Smooth muscle cell (in vitro differentiated cells): Measurements from ENCODE around the gene DCTN5. TPM values are rescaled to one million over a fixed set of nuclear protein-coding genes. Genes with fewer than 3 reads are reported as not detected.

Experiments
- DNase-seq: peaks from one replicate; lab custom pipeline; 2025; ENCODE audit not compliant: unreplicated experiment; lab: John Stamatoyannopoulos, UW
- H2AFZ ChIP-seq: fragments of 200-600 bp; sonication (generic); 2 replicates; pipeline ENCODE4 v1.6.0; 2016; ENCODE audit warnings: antibody characterized with exemption, low read depth, mild to moderate bottlenecking
- H3F3A ChIP-seq: fragments of 200-600 bp; sonication (generic); 2 replicates; pipeline ENCODE4 v1.6.0; 2017; ENCODE audit warnings: antibody characterized with exemption, low read depth
- H3K27ac ChIP-seq: fragments of 200-600 bp; sonication (generic); 2 replicates; pipeline ENCODE4 v1.5.1; 2016; ENCODE audit warnings: low read depth, mild to moderate bottlenecking
- H3K27me3 ChIP-seq: fragments of 200-600 bp; sonication (generic); 2 replicates; pipeline ENCODE4 v1.6.1; 2016; ENCODE audit warnings: low read depth, mild to moderate bottlenecking
- H3K36me3 ChIP-seq: fragments of 200-600 bp; sonication (generic); 2 replicates; pipeline ENCODE4 v1.5.1; 2016; ENCODE audit warnings: low read depth
- H3K4me1 ChIP-seq: fragments of 200-600 bp; sonication (generic); 2 replicates; pipeline ENCODE4 v1.5.1; 2016; ENCODE audit warnings: low read depth
- H3K4me2 ChIP-seq: fragments of 200-600 bp; sonication (generic); 2 replicates; pipeline ENCODE4 v1.6.0; 2016; ENCODE audit warnings: mild to moderate bottlenecking
- H3K4me3 ChIP-seq: fragments of 200-600 bp; sonication (generic); 2 replicates; pipeline ENCODE4 v1.5.1; 2016; ENCODE audit warnings: mild to moderate bottlenecking
- H3K79me2 ChIP-seq: fragments of 200-600 bp; sonication (generic); 2 replicates; pipeline ENCODE4 v1.6.0; 2016; ENCODE audit warnings: low read depth, mild to moderate bottlenecking
- H3K9ac ChIP-seq: fragments of 200-600 bp; sonication (generic); 2 replicates; pipeline ENCODE4 v1.6.0; 2016; ENCODE audit warnings: low read depth
- H3K9me3 ChIP-seq: fragments of 200-600 bp; sonication (generic); replicated peaks from 2 replicates; pipeline ENCODE4 v1.5.1; 2016; ENCODE audit warnings: low read depth
- H4K20me1 ChIP-seq: fragments of 200-600 bp; sonication (generic); 2 replicates; pipeline ENCODE4 v1.6.0; 2016; ENCODE audit warnings: low read depth
- CTCF ChIP-seq: fragments of 200-600 bp; sonication (generic); IDR thresholded peaks from 2 replicates; pipeline ENCODE4 v1.5.1; 2017; ENCODE audit warnings: borderline replicate concordance, mild to moderate bottlenecking, antibody characterized with exemption; ENCODE audit not compliant: insufficient read depth, poor library complexity, severe bottlenecking
- WGBS: methylation state at CpG from one replicate; pipeline ENCODE4 v1.1.7; 2016; ENCODE audit warnings: low lambda C conversion rate; 5-methylcytosine and 5-hydroxymethylcytosine counted together
- polyA plus RNA-seq: library from polyadenylated mRNA; unstranded; fragments of >200 nt; fragmentation: Nextera tagmentation; extraction: Ambion mirVana; gene quantifications from 2 replicates; pipeline ENCODE4 v1.2.1, GENCODE V29; 2016
- total RNA-seq: library from RNA; depleted of rRNA; stranded (reverse); fragments of >200 nt; gene quantifications from 2 replicates; pipeline ENCODE4 v1.2.3, GENCODE V29; 2014

Gene DCTN5
- total and polyA plus RNA-seq, 2 experiments from 2014 or later = 14.0 to 22.6 TPM

GRCh38 chr16:23634461-23635036 is 6.7 kb upstream of the DCTN5 start:
- Histone ChIP-seq H3K27me3 (no peaks in the 10 kb centered on the region), H3K4me3 (no peak overlapping the region), H3K4me1 (no peaks in the 10 kb centered on the region), H3K4me2 (no peak overlapping the region), H3F3A (no peaks in the 10 kb centered on the region), H4K20me1 (no peaks in the 10 kb centered on the region), H3K9ac (no peak overlapping the region), H3K36me3 (no peaks in the 10 kb centered on the region), H3K79me2 (no peaks in the 10 kb centered on the region), H2AFZ (no peak overlapping the region), H3K9me3 (no peaks in the 10 kb centered on the region), H3K27ac (no peak overlapping the region)
- no peak for TF ChIP-seq CTCF
- DNase-seq = no peak
- WGBS = 91% methylated on average over 4 of the region's 4 CpGs

GRCh38 chr16:23635958-23636357 is 5.3 kb upstream of the DCTN5 start:
- Histone ChIP-seq H3K27ac (no peak overlapping the region), H3K4me3 (no peak overlapping the region), H3F3A (no peaks in the 10 kb centered on the region), H3K79me2 (no peaks in the 10 kb centered on the region), H3K4me2 (no peak overlapping the region), H3K9me3 (no peaks in the 10 kb centered on the region), H3K27me3 (no peaks in the 10 kb centered on the region), H3K36me3 (no peaks in the 10 kb centered on the region), H3K4me1 (peaks cover 4% of the 10 kb centered on the region), H4K20me1 (no peaks in the 10 kb centered on the region), H3K9ac (no peak overlapping the region), H2AFZ (no peak overlapping the region)
- DNase-seq = no peak
- no peak for TF ChIP-seq CTCF

- no peak for TF ChIP-seq CTCF
- Histone ChIP-seq H3K27ac (no peak overlapping the region), H3K9ac (peak overlapping the region; percentile 80), H3K9me3 (no peaks in the 10 kb centered on the region), H3K27me3 (no peaks in the 10 kb centered on the region), H3F3A (no peaks in the 10 kb centered on the region), H3K36me3 (no peaks in the 10 kb centered on the region), H2AFZ (peak overlapping the region; percentile 85), H3K4me1 (peaks cover 4% of the 10 kb centered on the region), H3K4me3 (peak overlapping the region; percentile 56), H4K20me1 (no peaks in the 10 kb centered on the region), H3K4me2 (peak overlapping the region; percentile 84), H3K79me2 (peaks cover 18% of the 10 kb centered on the region)
- WGBS = 41% methylated on average over 8 of the region's 8 CpGs
- no peak for DNase-seq
Observed at GRCh38 chr16:23640615-23640930, 693 bp upstream of the DCTN5 start.

GRCh38 chr16:23642246-23642774 is 1.0 kb downstream of the DCTN5 start:
- Histone ChIP-seq H3F3A (no peaks in the 10 kb centered on the region), H3K27ac (no peak overlapping the region), H3K27me3 (no peaks in the 10 kb centered on the region), H3K79me2 (peaks cover 26% of the 10 kb centered on the region), H2AFZ (no peak overlapping the region), H3K9ac (peak overlapping the region; percentile 74), H4K20me1 (no peaks in the 10 kb centered on the region), H3K4me1 (peaks cover 4% of the 10 kb centered on the region), H3K36me3 (no peaks in the 10 kb centered on the region), H3K9me3 (no peaks in the 10 kb centered on the region), H3K4me2 (peak overlapping the region; percentile 77), H3K4me3 (peak overlapping the region; percentile 56)
- no peak for DNase-seq
- WGBS = 85% methylated on average over 14 of the region's 14 CpGs
- no peak for TF ChIP-seq CTCF
